HG02571 (cell line): ENCODE measurements around the gene B4GAT1.
"Not testable (repeated sequence)": the region's sequence is repeated elsewhere in the genome, so short reads cannot be mapped to it uniquely, and the experiment has no call there.

ENCODE experiments used
- ATAC-seq: cut with Tn5 transposase; IDR thresholded peaks from one replicate; pipeline ENCODE4 v1.9.1; 2021; ENCODE audit warnings: mild to moderate bottlenecking, moderate library complexity; ENCODE audit not compliant: unreplicated experiment

Gene B4GAT1

DNA sequence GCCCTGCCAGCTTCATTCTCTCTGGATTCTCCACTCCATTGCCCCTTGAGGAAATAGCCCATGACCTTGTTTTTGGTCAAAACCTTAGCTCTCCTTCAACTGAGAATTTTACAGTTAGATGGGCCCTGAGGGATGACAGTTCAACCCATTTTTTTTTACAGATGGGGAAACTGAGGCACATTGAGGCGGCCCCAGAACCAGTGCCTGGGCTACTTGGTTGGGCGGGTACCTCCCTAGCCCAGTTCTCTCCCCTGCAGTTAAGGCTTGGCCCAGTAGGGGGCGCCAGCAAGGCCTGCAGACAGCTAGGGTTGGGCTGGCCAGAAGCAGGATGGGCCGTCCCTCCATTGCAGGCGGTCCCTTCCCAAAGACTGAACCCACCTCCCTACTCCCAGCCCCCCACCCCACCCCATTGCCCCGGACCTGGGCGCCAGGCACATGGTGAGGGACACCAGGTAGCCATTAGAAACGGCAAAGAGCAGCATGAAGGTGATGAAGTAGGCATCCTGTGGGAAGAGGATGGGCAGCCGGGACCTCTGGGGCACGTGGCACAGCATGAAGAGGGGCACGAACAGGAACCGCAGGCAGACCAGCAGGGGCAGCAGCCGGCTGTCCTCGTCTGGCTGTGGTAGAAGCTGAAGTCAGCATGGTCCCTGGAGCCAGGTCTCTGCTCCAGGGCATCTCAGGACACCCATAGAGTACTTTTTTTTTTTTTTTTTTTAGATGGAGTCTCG, 16.5 kb upstream of the B4GAT1 start:
- no peak for ATAC-seq

DNA sequence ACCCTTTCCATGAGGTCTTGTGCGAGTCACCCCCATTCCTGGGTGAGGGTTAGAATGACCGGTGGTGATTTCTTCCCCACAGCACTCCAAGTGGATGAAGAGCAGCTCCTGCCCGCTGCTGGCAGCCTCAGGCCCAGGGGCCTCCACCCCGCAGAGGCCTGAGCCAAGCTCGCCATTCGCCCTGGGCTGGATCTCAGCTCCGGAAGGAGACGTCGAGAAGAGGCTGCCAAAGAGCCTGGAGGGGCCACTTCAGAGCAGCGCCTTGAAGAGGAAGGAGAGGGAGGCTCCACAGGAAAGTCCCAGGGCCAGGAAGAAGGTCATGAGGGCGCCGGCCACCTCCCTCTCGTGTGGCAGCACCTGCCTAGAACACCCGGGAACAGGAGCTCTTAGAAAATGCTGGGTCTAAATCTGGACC, 15.8 kb upstream of the B4GAT1 start:
- no peak for ATAC-seq

DNA sequence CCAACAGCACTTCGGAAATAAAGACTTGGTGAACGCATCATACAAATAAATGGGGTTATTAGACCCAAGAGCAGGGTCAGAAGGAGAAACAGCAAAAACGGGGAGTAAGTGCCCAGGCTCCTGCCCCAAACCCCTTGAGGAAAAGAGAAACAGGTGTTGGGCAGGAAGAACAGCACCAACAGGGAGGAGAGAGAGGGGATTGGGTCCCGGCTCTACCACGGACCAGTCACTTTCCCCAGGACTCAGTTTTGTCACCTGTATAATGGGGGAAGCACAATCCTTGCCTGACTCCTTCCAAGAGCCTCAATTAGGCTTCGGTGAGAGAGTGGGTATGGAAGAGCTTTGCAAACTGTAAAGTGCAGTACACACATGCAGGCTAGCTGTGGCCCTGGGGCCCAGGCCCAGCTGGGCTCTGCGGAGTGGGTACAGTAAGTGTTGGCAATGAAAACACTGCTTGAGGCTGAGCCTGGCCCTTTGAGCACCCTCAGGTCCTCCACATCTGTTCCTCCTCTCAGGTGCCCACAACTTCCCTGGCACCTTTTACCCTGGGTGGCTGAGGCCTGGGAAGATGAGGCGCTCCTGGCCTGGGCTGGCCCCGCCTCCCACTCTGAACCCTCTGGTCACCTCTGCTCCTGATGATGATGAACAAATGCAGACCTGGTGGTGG, 15.2 kb upstream of the B4GAT1 start:
- no peak for ATAC-seq

DNA sequence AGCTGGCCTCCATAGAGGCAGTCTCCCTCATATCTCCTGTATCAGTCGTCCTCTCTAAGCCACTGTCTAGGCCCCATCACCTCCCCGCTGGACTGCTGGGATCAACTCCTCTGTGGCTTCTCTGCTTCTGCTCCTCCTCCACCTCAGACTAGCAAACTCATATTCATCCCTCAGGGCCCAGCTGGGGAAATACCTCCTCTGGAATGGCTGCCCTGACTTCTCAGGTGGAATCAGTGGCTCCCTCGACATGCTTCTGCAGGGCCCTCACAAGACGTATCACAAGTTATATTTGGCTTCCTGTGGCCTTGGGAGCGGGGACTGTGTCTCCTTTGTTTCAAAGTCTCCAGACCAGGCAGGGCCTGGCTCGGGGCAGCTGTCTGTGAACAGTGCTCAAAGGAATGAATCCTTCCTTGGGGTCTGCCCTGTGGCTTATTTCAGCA, 14.1 kb upstream of the B4GAT1 start:
- no peak for ATAC-seq

DNA sequence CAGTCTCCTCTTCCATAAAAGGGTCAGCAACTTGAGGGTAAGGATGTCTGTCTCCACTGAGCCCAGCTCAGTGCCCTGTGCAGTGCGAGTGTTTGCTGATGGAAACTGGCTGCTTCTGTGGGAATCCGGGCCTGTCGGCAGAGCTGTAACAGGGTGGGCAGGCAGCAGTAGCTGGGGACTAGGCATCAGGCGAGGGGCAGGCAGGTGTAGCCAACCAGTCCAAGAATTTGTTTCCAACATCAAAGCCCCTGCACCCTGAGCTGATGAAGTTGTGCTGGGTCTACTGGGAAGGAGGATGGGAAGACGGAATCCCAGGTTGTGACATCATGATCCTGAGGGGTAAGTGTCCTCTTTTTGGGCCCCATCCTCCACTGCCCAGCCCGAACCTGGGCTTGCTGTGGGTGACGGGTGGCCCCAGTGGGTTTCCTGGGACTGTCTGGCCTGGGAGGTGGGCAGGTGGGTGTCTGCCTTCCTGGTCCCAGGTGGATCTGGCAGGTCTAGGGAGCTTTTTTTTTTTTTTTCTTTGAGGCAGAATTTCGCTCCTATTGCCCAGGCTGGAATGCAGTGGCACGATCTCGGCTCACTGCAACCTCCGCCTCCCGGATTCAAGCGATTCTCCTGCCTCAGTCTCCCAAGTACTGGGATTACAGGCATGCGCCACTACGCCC, 13.1 kb upstream of the B4GAT1 start:
- no peak for ATAC-seq

DNA sequence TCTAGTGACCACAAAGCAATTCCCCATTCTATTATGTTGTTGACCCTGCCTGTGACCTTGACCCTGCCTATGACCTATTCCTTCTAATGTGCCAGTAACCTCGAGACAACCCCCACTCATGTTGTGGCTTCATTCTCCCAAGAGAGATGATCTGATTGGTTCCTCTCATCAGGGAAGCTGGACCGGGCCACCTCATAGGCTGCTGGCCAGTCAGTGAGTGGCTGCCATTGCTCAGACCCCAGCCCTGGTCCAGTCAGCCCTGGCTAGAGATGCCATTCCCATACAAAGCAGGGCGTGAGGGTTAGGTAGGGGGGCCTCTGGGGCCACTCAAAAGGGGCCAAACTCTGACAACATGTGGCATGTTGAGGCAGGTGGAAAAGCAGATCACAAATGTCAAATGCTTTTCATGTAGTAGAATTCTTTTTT, 12.2 kb upstream of the B4GAT1 start:
- no peak for ATAC-seq

DNA sequence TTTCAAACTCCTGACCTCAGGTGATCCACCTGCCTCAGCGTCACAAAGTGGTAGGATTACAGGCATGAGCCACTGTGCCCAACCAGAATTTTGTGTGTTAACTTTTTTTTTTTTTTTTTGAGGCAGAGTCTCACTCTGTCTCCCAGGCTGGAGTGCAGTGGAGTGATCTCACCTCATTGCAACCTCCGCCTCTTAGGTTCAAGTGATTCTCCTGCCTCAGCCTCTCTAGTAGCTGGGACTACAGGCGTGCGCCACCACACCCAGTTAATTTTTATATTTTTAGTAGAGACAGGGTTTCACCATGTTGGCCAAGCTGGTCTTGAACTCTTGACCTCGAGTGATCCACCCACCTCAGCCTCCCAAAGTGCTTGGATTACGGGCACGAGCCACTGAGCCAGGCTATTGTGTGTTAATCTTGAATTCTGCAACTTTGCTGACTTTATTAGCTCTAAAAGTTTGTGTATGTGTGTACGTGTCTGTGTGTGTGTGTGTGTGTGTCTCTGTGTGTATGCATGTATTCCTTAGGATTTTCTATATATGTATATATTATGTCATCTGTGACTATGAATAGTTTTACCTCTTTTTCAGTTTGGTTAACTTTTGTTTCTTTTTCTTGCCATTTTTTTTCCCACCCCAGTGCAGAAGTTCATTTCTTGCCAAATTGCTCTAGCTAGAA, 3.3 kb upstream of the B4GAT1 start:
- ATAC-seq: not testable (repeated sequence)

DNA sequence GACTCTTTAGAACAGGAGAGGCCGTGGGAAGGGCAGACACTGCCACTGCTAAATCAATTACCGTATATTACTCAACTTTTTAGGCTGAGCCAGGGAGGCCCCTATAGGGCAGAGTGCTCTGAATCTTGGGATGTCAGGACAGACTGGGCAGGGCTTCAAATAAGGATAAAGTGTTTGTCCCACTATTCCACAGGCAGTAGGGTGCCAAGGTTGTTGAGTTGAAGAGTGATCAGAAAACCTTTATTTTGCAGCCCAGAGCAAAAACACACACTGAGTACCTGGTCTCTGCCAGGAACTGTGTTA, 1.6 kb upstream of the B4GAT1 start:
- ATAC-seq: no peak

DNA sequence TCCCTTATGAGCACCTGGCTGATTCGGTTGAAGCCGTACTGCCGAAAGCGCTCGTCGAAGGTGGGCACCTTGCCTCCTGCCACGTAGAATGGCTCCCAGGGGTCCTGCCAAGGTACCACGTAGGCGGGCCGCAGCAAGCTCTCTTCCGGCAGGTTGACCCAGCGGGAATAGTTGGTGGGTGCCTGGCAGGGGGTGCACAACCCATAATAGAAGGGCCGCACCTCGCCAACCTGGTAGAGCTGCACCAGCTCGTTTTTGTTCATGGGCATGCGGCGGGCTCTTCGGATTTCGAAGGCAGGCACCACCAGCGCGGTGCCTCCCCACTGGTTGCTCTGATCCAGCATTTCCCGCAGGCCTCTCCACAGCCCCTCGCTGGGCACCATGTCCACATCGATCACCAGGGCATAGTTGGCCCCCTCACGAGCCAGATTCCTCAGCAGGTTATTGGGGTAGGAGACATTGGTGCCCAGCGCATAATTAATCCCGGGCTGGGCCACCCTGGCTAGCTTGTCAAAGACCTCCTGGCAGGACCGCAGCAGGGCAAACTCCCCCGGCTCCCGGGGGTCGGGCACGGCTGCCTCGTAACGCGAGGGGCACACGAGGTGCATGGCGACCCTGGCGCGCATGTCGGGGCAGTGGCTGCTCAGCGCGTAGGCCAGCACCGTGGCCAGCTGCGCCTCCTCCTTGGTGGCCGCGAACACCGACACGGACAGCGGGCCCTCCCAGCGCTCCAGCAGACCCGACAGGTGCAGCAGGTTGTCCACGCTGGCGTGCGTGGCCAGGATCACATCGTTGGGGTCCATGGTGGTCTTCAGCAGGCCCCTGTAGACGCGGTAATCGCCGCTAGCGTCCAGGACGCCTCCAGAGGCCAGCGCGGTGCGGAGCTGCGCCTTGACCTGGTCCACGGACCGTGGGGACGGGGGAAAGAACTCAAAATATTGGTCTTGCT, 679 bp downstream of the B4GAT1 start:
- ATAC-seq: no peak

DNA sequence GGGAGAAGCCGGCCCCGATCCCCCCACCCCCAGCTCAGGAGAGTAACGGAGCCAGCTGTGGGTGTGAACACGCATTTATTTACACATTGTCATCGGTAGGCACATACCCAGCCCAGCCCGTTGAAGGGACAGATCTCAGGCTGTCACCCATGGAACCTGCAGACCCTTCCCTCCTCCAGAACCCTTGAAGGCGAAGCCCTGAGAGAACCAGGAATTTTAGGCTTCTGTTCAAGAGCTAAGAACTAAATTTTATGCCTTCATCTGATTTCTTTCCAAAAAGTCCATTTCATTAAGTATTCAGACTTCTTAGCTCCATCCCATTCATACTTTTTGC, 2.1 kb downstream of the B4GAT1 start:
- ATAC-seq: peak; percentile 4

DNA sequence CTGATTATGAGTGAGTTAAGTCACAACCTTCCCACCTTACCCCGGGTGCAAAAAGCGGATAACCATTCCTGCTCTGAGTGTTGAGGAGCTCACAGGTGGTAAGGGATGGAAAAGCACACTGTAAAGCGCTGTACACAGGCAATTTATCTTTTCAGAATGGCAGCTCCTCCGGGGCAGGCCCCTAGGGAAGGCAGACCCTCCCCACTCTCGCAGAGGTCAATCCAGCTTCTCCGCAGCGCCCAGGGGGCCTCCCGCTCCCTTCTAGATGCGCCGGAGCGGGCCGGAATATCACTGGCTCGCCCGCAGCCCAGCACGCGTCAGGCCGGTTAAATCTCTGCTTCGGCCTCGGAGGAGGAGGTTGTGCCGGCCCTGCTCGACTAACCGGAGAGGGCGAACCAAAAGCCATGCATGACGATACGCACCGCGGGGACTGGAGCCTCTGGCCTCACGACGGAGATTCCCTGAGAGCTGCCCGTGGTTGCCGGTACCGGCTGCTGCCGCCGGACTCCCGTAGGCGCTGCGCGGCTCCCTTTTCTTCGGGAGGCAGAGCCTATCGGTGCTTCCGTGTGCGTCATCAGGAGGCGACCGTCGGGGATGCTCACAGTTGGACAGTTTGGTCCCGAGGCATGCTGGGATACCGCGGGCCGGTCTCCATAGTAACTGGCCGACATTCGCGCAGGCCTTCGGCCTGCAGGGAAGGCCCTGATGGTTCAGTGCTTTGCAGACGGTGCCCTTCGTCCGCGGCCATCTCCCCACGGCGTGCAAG, 2.7 kb downstream of the B4GAT1 start, which contains the start of gene BRMS1:
Gene BRMS1, minus strand, starts transcription at position 555 of the 766 bp plus-strand sequence. CDS start 2,870 bp downstream, outside the sequence.
- peak; percentile 65 for ATAC-seq

DNA sequence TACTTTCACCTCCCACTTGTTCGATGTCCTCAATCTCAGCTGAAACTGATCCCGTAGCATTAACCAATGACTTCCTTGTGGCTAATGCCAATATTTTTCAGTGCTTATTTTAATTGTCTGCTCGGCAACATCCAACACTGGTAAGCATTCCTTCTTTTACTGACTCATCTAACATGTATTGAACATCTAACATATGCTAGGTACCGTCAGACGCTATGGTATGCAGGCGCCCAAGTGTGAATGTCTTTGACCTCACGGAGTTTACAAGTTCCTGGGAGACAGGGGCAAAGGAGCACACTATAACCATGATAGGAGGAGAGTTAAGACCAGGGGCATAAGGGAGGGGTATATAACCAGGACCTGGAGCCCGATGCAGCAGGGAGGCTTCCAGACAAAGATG, 4.3 kb downstream of the B4GAT1 start:
- ATAC-seq: no peak

DNA sequence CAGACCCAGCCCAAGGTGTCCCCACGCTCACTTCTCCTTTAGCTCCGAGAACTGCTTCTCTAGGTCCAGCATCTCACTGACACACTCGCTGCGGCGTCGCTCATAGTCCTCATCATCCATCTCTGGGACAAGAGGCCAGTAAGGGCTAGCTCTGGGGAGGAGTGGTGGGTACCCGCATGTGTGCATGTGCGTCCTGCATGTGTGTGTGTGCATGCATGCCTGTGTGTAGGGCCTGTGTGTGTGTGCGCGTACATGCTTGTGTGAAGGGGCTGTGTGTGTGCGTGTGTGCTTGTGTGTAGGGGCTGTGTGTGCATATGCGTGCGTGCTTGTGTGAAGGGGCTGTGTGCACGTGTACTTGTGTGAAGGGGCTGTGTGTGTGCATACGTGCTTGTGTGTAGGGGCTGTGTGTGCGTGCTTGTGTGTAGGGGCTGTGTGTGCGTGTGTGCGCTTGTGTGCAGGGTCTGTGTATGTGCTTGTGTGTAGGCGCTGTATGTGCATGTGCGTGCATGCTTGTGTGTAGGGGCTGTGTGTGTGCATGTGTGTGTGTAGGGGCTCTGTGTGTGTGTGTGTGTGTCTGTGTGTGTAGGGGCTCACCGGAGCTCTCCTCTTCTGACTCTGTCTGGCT, 5.8 kb downstream of the B4GAT1 start:
- no peak for ATAC-seq

DNA sequence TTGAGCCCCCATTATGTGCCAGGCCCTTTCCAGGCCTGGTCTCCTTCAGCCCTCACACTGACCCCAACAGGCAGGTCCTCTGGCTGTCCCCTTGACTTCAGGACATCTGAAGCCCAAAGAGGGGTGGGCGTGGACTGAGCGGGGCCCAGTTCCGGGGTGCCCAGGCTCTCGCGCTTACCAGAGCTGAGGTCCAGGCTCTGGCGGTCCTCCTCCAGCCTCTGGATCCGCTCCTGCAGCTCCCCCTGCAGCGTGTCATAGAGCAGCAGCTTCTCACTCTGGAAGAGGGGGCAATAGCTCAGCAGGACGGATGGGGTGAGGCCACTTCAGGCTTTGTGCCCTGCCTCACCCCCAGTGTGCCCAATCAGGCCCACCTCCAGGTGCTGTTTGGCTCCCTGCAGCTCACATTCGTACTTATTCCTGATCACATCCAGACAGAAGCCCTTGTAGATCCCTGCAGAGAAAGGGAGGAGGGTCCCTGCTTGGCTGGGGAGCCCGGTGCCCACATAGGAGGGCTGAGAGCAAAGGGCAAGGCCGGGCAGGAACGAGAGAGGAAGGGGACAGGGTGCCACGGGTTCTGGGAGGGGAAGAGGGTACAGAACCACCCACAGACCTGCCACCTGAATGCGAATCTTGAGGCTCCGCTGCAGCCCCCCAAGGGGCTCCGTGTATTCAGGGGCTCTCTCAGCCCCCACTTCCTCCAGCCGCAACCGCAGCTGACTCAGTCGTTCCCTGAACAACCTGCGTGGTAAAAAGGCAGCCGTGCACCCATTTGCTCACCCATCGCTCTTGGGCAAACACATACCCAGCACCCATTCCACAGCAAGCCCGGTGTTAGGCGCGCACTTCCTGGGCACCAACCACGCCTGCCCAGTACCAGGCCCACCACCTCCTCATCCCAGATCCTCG, 6.6 kb downstream of the B4GAT1 start:
- ATAC-seq: no peak

DNA sequence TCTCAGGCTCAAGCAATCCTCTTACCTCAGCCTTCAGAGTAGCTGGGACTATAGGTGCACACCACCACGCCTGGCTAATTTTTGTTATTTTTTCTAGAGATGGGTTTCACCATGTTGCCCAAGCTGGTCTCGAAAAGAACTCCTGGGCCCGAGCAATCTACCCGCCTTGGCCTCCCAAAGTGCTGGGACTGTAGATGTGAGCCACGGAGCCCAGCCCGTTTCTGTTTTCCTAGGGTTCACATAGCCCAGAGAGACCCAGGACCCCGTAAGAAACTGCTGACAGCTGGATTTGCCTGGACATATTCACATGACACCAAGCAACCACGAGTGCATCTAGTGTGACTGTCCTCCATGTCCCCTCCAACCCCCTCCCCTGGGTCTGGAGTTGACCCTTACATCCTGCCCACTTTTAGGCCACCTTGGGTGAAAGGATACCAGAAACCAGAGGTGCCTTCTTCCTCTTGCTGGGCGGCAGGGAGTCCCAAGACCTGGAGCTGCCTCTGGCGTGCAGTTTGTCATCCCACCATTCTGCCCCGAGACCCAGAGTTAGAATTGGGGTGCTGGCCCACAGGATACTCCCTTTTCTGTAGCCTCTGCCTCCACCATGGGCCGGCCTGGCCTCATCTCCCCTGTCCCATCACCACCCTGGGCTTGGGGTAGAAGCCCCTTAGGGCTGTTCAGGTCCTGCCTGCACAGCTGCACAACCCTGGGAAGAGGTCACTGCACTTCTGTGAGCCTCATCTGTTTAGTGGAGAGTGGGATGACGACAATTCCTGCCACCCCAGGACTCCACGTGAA, 7.5 kb downstream of the B4GAT1 start:
- ATAC-seq: no peak

DNA sequence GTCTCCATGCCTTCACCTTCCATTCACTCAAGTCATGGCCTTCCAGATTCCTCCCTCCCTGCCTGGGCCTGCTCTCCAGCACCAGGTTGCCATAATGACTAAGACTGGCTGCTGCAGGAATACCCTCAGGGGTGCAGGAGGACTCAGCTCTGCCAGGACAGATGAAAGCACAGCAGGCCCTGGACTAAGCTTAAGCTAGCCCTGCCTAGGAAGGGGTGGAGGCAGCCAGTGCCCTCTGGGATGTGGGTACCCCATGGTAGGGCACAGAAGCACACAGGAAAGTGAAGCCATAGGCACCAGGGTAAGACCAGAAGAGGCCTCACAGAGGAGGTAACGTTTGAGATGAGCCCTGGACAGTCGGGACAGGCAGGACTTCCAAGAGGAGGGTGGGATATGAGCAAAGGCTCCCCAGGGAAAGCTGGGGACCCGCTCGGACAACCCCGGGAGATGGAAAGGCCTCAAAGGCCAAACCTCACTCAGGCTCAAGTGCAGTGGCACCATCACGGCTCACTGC, 8.2 kb downstream of the B4GAT1 start:
- no peak for ATAC-seq
